Measurements from ENCODE around the gene ELMO3. TPM values are rescaled to one million over a fixed set of nuclear protein-coding genes. Genes with fewer than 3 reads are reported as not detected.

The ELMO3 gene
- total and polyA plus RNA-seq, 2 of the 4 experiments (the other 2 are of a cell fraction), result 0.36 to 1.6 TPM

- no peak for TF ChIP-seq RCOR1 (IDR thresholded peaks at IDR 0.05; ENCODE audit: insufficient replicate concordance, low read length)
Observed at GRCh38 chr16:67149276-67150046, 49.5 kb upstream of the ELMO3 start (continued).

- H3K9ac ChIP-seq (ENCODE audit: low read depth, low read length), result peak overlapping the region; percentile 64
- peak overlapping the region; percentile 71 for H4K91ac ChIP-seq (ENCODE audit: insufficient read depth, low read depth, low read length)
- H3K14ac ChIP-seq (replicated peaks; ENCODE audit: low read depth, low read length), result peak overlapping the region; percentile 84
- peaks cover 0 to 30% of the 10 kb centered on the region in 2 experiments; a peak in 2 of 4 replicates for H3K79me1 ChIP-seq (ENCODE audit: low read depth in 1 of 2, low read length in 2 of 2)
- ChIA-PET POLR2A (ENCODE audit: unreplicated experiment) (no interaction called here), CTCF (interaction anchor here (0.7 to 1.0 kb wide), 4 partner anchors 10 to 46 kb away, joined by 3 to 4 read pairs (median 3); no protein-coding TSS in a partner anchor)
- peak overlapping the region; percentile 72 to 97 for H4K8ac ChIP-seq (ENCODE audit: low read depth in 2 of 2, low read length in 2 of 2)
- ATAC-seq (ENCODE audit: low read depth), result peak; percentile 61
- peak overlapping the region; percentile 66; the same call in 1 of the 2 replicates for H3K18ac ChIP-seq (ENCODE audit: low read depth, low read length)
- H3K27me3 ChIP-seq (ENCODE audit: control insufficient read depth, insufficient read depth, low read length), result no peaks in the 10 kb centered on the region
- H3K4me2 ChIP-seq (ENCODE audit: low read depth, low read length), result peak overlapping the region; percentile 84
- peak overlapping the region; percentile 59 for H4K5ac ChIP-seq (ENCODE audit: low read depth, low read length)
- peak overlapping the region; percentile 95 for H2AK9ac ChIP-seq (replicated peaks; ENCODE audit: low read depth, low read length, poor library complexity)
- H3K4me3 ChIP-seq (ENCODE audit: insufficient read depth, low read depth, low read length), result peak overlapping the region; percentile 76
- H3K4ac ChIP-seq (ENCODE audit: low read depth, low read length), result peak overlapping the region; percentile 87
- peak overlapping the region; percentile 99 for H2AFZ ChIP-seq (replicated peaks; ENCODE audit: low read length, poor library complexity)
- peaks cover 6% of the 10 kb centered on the region; the same call in 1 of the 2 replicates for H3K4me1 ChIP-seq (ENCODE audit: control insufficient read depth, insufficient read depth, low read length)
- dilution Hi-C loops (cut with HindIII; ENCODE audit: low sequenced_read_pairs, unreplicated experiment), result no loop called here
- in situ Hi-C loops (cut with MboI; ENCODE audit: low sequenced_read_pairs), result no loop called here
- H3K36me3 ChIP-seq (ENCODE audit: control insufficient read depth, insufficient read depth, low read length), result peaks cover 38% of the 10 kb centered on the region
- peak overlapping the region; percentile 92 for H3K27ac ChIP-seq (ENCODE audit: insufficient read depth, low read length)
- peak overlapping the region; percentile 87 for H2BK5ac ChIP-seq (ENCODE audit: low read depth, low read length, poor library complexity, severe bottlenecking)
- H3K9me1 ChIP-seq (ENCODE audit: insufficient read depth, low read length), result peaks cover 4% of the 10 kb centered on the region; the same call in 1 of the 2 replicates
- no peak overlapping the region for H2BK20ac ChIP-seq (ENCODE audit: low read depth, low read length)
- no TSS peak for BruUV-seq (replicated peaks)
- H3K9me3 ChIP-seq (ENCODE audit: control insufficient read depth, insufficient read depth, low read length), result no peaks in the 10 kb centered on the region
- peaks cover 13% of the 10 kb centered on the region for H4K20me1 ChIP-seq (ENCODE audit: insufficient read depth, low read length)
- 26% methylated on average over 27 of the region's 94 CpGs; no CpG with 5 or more reads in 1 of the 2 experiments for WGBS, 2 experiments (ENCODE audit: extremely low coverage in 2 of 2, insufficient read length in 1 of 2)
- peak; percentile 55 for DNase-seq
- intact Hi-C loops (cut with micrococcal nuclease), result loop anchor here (2.0 to 10.0 kb wide), 2 partner anchors 131 to 255 kb away; no protein-coding TSS in a partner anchor
- peak overlapping the region; percentile 82; the same call in 1 of the 2 replicates for H2BK120ac ChIP-seq (ENCODE audit: low read depth, low read length)
- H3K56ac ChIP-seq (ENCODE audit: extremely low read depth, insufficient read depth, low read length), result peak overlapping the region; percentile 88; the same call in 1 of the 2 replicates
- no peak overlapping the region; the same call in 2 of the 3 replicates for H2BK15ac ChIP-seq (ENCODE audit: low read depth, low read length)
- H2AK5ac ChIP-seq (ENCODE audit: low read depth, low read length), result peak overlapping the region; percentile 65; the same call in 1 of the 2 replicates
- TF ChIP-seq SMC3 (IDR thresholded peaks at IDR 0.05; ENCODE audit: low read depth, low read length), result no peak
- TF ChIP-seq FOS (IDR thresholded peaks at IDR 0.05; ENCODE audit: low read depth, low read length), result no peak
- TF ChIP-seq MXI1 (IDR thresholded peaks at IDR 0.05; ENCODE audit: borderline replicate concordance, low read depth, low read length), result no peak
- no peak for TF ChIP-seq ELK1 (IDR thresholded peaks at IDR 0.05; ENCODE audit: borderline replicate concordance, low read depth, low read length)
- peak; percentile 42; the same call in 1 of the 2 replicates for TF ChIP-seq MAZ (IDR thresholded peaks at IDR 0.05; ENCODE audit: borderline replicate concordance, low read depth, low read length)
- no peak for TF ChIP-seq POLR2A (IDR thresholded peaks at IDR 0.05; ENCODE audit: low read depth, low read length)
- TF ChIP-seq CTCF (conservative IDR thresholded peaks at IDR 0.05; ENCODE audit: low read depth, low read length), result no peak; the same call in 1 of the 2 replicates
- TF ChIP-seq RCOR1 (IDR thresholded peaks at IDR 0.05; ENCODE audit: insufficient replicate concordance, low read length), result no peak
- H3K23ac ChIP-seq (ENCODE audit: low read depth, low read length), result 0 out of 2 replicates have a peak overlapping the region, but pooled peaks have one; percentile 54
Observed at GRCh38 chr16:67150047-67150832, 48.7 kb upstream of the ELMO3 start.

All from IMR-90 (cell line).